ENCODE measurements around the gene CLASP1. TPM values are rescaled to one million over a fixed set of nuclear protein-coding genes. Genes with fewer than 3 reads are reported as not detected.

The CLASP1 gene
- total RNA-seq, 1 experiment from 2014 or later, result 81.9 TPM

DNA sequence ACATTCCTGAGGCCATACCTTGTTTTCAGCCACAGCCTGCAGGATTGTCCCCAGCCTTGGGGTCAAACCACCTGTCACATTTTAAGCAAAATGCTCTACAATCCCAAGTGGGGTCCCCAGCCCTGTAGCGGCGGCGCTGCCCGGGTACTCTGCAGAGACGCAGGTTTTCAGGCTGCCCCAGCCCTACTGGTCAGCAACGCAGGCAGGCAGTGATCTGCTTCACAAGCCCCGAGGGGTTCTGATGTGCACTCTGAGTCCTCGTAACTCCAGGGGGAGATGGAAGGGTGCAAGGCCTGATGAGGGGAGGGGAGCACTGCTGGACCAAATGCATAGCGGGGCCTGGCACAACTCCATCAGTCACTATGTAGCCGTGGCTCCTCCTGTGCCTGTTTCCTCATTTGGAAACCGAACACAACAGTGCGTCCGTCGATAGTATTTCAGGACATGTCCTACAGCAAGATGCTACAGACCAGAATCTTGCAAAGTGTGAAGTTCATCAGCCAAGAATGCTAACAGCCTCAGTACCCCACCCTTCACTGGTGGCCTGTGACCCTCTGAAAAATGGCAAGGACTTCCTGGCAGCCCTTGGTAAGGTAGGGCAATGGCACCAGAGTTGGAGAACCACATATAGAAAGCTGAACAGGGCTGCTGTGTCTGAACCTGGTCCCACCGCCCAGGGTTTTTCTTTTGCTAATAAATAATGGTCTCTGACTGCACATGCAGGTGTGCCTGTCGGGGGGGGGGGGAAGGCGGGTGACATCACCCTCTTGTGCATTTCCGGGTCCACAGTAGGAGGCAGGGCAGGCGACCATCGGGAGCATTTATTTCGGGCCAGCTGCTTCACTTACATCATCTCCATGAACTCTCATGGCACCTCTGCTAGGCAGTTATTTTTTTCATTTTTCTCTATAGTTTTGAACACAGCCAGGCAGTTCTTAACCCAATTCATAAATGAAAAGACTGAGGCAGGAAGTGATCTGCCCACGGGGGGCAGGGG is 313.7 kb downstream of the CLASP1 start:
- Mint-ChIP-seq H3K4me3 (ENCODE audit: unreplicated experiment) (no peak overlapping the region), H3K27me3 (ENCODE audit: insufficient read depth, unreplicated experiment) (no peaks in the 10 kb centered on the region), H3K4me1 (ENCODE audit: insufficient read depth, unreplicated experiment) (peaks cover 5% of the 10 kb centered on the region), H3K27ac (ENCODE audit: low read depth, unreplicated experiment) (no peak overlapping the region), H3K9me3 (ENCODE audit: unreplicated experiment) (no peaks in the 10 kb centered on the region), H3K36me3 (ENCODE audit: insufficient read depth, unreplicated experiment) (peaks cover 57% of the 10 kb centered on the region)
- ChIA-PET POLR2A (interaction anchor here (0.6 to 0.7 kb wide), 2 partner anchors 249 to 405 kb away, joined by 3 read pairs; no protein-coding TSS in a partner anchor), CTCF (interaction anchor here (0.5 to 2.0 kb wide), 6 partner anchors 15 to 265 kb away, joined by 3 to 5 read pairs (median 4); no protein-coding TSS in a partner anchor)
- intact Hi-C loops (cut with micrococcal nuclease), result no loop called here
- DNase-seq (ENCODE audit: unreplicated experiment), result no peak
- no peak for TF ChIP-seq CTCF (IDR thresholded peaks at IDR 0.05; ENCODE audit: unreplicated experiment)
- no TSS peak for BruUV-seq (replicated peaks)

DNA sequence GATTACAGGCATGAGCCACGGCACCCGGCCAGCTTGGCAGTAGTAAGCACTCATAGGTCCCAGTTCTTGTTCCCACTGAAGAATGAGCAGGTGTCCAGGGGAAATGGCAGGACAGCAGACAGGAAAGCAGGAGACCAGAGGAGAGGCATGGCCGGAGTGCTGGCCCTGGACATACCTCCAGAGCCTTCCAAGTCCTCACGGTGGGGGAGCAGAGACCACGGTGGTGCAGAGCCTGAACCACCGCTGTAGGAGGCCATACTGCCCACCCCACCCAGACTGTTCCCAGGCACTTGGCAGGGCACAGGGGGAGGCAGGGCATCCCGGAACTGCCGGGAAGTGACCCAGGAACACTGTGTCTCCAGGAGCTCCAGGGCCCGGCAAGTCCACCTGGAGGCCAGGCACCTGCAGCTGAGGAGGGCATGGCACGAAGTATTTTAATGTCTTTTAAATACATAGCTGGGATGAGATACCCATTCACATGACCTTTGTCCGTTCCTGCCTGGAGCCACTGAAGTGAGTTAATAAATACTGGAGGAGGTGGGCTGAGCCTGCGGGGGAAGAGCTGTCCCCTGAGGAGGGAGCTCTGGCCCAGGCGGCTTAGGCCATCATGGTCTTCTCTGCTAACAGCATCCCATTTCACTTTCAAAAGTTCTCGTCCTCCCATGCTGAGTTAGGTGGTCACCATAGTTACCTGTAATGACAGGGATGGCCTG is 314.5 kb downstream of the CLASP1 start:
- no TSS peak for BruUV-seq (replicated peaks)
- DNase-seq (ENCODE audit: unreplicated experiment), result no peak
- ChIA-PET POLR2A (no interaction called here), CTCF (interaction anchor here (0.6 to 1.8 kb wide), 4 partner anchors 14 to 264 kb away, joined by 3 to 5 read pairs (median 5); no protein-coding TSS in a partner anchor)
- TF ChIP-seq CTCF (IDR thresholded peaks at IDR 0.05; ENCODE audit: unreplicated experiment), result no peak
- Mint-ChIP-seq H3K27me3 (ENCODE audit: insufficient read depth, unreplicated experiment) (no peaks in the 10 kb centered on the region), H3K9me3 (ENCODE audit: unreplicated experiment) (no peaks in the 10 kb centered on the region), H3K36me3 (ENCODE audit: insufficient read depth, unreplicated experiment) (peaks cover 49% of the 10 kb centered on the region), H3K4me1 (ENCODE audit: insufficient read depth, unreplicated experiment) (peaks cover 5% of the 10 kb centered on the region), H3K4me3 (ENCODE audit: unreplicated experiment) (no peak overlapping the region), H3K27ac (ENCODE audit: low read depth, unreplicated experiment) (no peak overlapping the region)
- intact Hi-C loops (cut with micrococcal nuclease), result no loop called here

- H3K9me3 Mint-ChIP-seq (ENCODE audit: unreplicated experiment), result no peaks in the 10 kb centered on the region
- H3K27me3 Mint-ChIP-seq (ENCODE audit: insufficient read depth, unreplicated experiment), result no peaks in the 10 kb centered on the region
- ChIA-PET CTCF (interaction anchor here (0.6 to 1.8 kb wide), 4 partner anchors 14 to 311 kb away, joined by 3 to 5 read pairs (median 5); no protein-coding TSS in a partner anchor), POLR2A (no interaction called here)
- H3K36me3 Mint-ChIP-seq (ENCODE audit: insufficient read depth, unreplicated experiment), result peaks cover 41% of the 10 kb centered on the region
- no peak for DNase-seq (ENCODE audit: unreplicated experiment)
- H3K4me3 Mint-ChIP-seq (ENCODE audit: unreplicated experiment), result no peak overlapping the region
- BruUV-seq (replicated peaks), result TSS peak; percentile 1
- TF ChIP-seq CTCF (IDR thresholded peaks at IDR 0.05; ENCODE audit: unreplicated experiment), result no peak
- no peak overlapping the region for H3K27ac Mint-ChIP-seq (ENCODE audit: low read depth, unreplicated experiment)
- intact Hi-C loops (cut with micrococcal nuclease), result no loop called here
- peaks cover 5% of the 10 kb centered on the region for H3K4me1 Mint-ChIP-seq (ENCODE audit: insufficient read depth, unreplicated experiment)
These were observed 315.3 kb downstream of the CLASP1 start for GRCh38 chr2:121333834-121334558.

Measured in MCF 10A (cell line).